ENCODE results near the gene TEX264.
A peak's percentile ranks its signal among the peaks of the same experiment; 100 is the strongest.

DNA sequence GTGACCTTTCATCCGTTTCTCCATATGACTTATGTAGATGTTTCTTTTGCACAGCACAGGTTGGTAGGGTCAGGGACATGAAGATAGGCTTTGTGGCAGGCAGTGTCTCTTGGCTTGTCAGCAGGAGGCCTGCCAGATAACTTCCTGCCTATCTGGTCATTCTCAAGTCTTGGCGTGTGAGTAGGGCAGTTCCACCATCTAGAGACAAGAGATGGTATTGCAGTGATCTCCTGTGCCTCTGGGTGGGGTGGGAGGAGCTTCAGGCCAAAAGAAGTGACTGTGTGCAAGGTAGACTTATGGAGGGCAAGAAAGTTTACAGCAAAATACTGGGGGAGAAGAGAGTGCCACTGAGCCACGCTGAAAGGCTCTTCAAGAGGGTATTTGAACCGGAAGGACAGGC lies 11.0 kb downstream of the TEX264 start:
- TF ChIP-seq, protein P1, sequence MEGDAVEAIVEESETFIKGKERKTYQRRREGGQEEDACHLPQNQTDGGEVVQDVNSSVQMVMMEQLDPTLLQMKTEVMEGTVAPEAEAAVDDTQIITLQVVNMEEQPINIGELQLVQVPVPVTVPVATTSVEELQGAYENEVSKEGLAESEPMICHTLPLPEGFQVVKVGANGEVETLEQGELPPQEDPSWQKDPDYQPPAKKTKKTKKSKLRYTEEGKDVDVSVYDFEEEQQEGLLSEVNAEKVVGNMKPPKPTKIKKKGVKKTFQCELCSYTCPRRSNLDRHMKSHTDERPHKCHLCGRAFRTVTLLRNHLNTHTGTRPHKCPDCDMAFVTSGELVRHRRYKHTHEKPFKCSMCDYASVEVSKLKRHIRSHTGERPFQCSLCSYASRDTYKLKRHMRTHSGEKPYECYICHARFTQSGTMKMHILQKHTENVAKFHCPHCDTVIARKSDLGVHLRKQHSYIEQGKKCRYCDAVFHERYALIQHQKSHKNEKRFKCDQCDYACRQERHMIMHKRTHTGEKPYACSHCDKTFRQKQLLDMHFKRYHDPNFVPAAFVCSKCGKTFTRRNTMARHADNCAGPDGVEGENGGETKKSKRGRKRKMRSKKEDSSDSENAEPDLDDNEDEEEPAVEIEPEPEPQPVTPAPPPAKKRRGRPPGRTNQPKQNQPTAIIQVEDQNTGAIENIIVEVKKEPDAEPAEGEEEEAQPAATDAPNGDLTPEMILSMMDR (IDR thresholded peaks at IDR 0.05), result peak; percentile 56 to 85 (median 74)
- TF ChIP-seq POLR2A (IDR thresholded peaks at IDR 0.05), result no peak
